MM.1S (cell line): Measurements from ENCODE around the gene MEGF11.

Experiments used
- DNase-seq: peaks from one replicate; pipeline ENCODE4 v3.0.0-alpha.2; 2015
- H2AFZ ChIP-seq: fragments of 300-600 bp; sonication (generic); 2 replicates; pipeline ENCODE4 v1.6.0; 2016; ENCODE audit warnings: antibody characterized with exemption, low read length
- H3F3A ChIP-seq: fragments of 300-600 bp; sonication (generic); 2 replicates; pipeline ENCODE4 v1.6.1; 2016; ENCODE audit warnings: mild to moderate bottlenecking, antibody characterized with exemption, low read length, moderate library complexity, mixed read lengths; ENCODE audit not compliant: insufficient read depth
- H3K27ac ChIP-seq: fragments of 300-600 bp; sonication (generic); 2 replicates; pipeline ENCODE4 v1.5.1; 2016; ENCODE audit warnings: mild to moderate bottlenecking, low read length
- H3K27me3 ChIP-seq: fragments of 300-600 bp; sonication (generic); replicated peaks from 2 replicates; pipeline ENCODE4 v1.6.0; 2016; ENCODE audit warnings: low read length; ENCODE audit not compliant: insufficient read depth
- H3K36me3 ChIP-seq: fragments of 300-600 bp; sonication (generic); replicated peaks from 2 replicates; pipeline ENCODE4 v1.6.1; 2016; ENCODE audit warnings: mild to moderate bottlenecking, low read length, mixed read lengths; ENCODE audit not compliant: insufficient read depth
- H3K4me1 ChIP-seq: fragments of 300-600 bp; sonication (generic); 2 replicates; pipeline ENCODE4 v1.6.1; 2016; ENCODE audit warnings: low read length, mixed read lengths
- H3K4me2 ChIP-seq: fragments of 300-600 bp; sonication (generic); 2 replicates; pipeline ENCODE4 v1.6.0; 2016; ENCODE audit warnings: low read depth, low read length
- H3K4me3 ChIP-seq: fragments of 300-600 bp; sonication (generic); 2 replicates; pipeline ENCODE4 v1.5.1; 2016; ENCODE audit warnings: low read length, mixed read lengths
- H3K79me2 ChIP-seq: fragments of 300-600 bp; sonication (generic); 2 replicates; pipeline ENCODE4 v1.6.1; 2016; ENCODE audit warnings: mixed run types, low read length, mixed read lengths
- H3K9ac ChIP-seq: fragments of 300-600 bp; sonication (generic); 2 replicates; pipeline ENCODE4 v1.6.1; 2016; ENCODE audit warnings: low read length, mixed read lengths
- H3K9me2 ChIP-seq: fragments of 300-600 bp; sonication (generic); replicated peaks from 2 replicates; pipeline ENCODE4 v1.6.1; 2016; ENCODE audit warnings: mild to moderate bottlenecking, low read length, mixed read lengths; ENCODE audit not compliant: insufficient read depth
- H3K9me3 ChIP-seq: fragments of 300-600 bp; sonication (generic); replicated peaks from 2 replicates; pipeline ENCODE4 v1.6.1; 2016; ENCODE audit warnings: mild to moderate bottlenecking, low read length, mixed read lengths; ENCODE audit not compliant: insufficient read depth
- H4K20me1 ChIP-seq: fragments of 300-600 bp; sonication (generic); 2 replicates; pipeline ENCODE4 v1.6.1; 2016; ENCODE audit warnings: mild to moderate bottlenecking, low read length, moderate library complexity, mixed read lengths; ENCODE audit not compliant: insufficient read depth
- EZH2 ChIP-seq: fragments of 300-600 bp; sonication (generic); optimal IDR thresholded peaks from 2 replicates; pipeline ENCODE3; 2017; ENCODE audit warnings: low read depth, mild to moderate bottlenecking, antibody characterized with exemption, low read length, mixed read lengths
- EZH2phosphoT487 ChIP-seq: fragments of 300-600 bp; sonication (generic); IDR thresholded peaks from 2 replicates; pipeline ENCODE4 v1.6.1; 2018; ENCODE audit warnings: antibody characterized with exemption, low read length
- TF ChIP-seq, protein P1 (sequence below): fragments of 300-600 bp; sonication (generic); IDR thresholded peaks from 2 replicates; pipeline ENCODE4 v1.5.1; 2016; ENCODE audit warnings: antibody characterized with exemption, low read length, mixed read lengths

MEGF11 gene

GRCh38 chr15:65851981-65852380, 401.6 kb downstream of the MEGF11 start:
- H3K4me3 ChIP-seq = no peak overlapping the region
- H3K9me3 ChIP-seq = no peaks in the 10 kb centered on the region
- no peak for TF ChIP-seq EZH2
- TF ChIP-seq, protein P1, sequence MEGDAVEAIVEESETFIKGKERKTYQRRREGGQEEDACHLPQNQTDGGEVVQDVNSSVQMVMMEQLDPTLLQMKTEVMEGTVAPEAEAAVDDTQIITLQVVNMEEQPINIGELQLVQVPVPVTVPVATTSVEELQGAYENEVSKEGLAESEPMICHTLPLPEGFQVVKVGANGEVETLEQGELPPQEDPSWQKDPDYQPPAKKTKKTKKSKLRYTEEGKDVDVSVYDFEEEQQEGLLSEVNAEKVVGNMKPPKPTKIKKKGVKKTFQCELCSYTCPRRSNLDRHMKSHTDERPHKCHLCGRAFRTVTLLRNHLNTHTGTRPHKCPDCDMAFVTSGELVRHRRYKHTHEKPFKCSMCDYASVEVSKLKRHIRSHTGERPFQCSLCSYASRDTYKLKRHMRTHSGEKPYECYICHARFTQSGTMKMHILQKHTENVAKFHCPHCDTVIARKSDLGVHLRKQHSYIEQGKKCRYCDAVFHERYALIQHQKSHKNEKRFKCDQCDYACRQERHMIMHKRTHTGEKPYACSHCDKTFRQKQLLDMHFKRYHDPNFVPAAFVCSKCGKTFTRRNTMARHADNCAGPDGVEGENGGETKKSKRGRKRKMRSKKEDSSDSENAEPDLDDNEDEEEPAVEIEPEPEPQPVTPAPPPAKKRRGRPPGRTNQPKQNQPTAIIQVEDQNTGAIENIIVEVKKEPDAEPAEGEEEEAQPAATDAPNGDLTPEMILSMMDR = no peak
- no peak for TF ChIP-seq EZH2phosphoT487
- H3K9me2 ChIP-seq = no peaks in the 10 kb centered on the region
- H3F3A ChIP-seq = no peaks in the 10 kb centered on the region
- no peaks in the 10 kb centered on the region for H3K36me3 ChIP-seq
- no peaks in the 10 kb centered on the region for H3K27me3 ChIP-seq
- H3K9ac ChIP-seq = no peak overlapping the region
- H3K4me1 ChIP-seq = no peaks in the 10 kb centered on the region
- H4K20me1 ChIP-seq = no peaks in the 10 kb centered on the region
- no peaks in the 10 kb centered on the region for H3K79me2 ChIP-seq
- no peak overlapping the region for H3K4me2 ChIP-seq
- H3K27ac ChIP-seq = no peak overlapping the region
- no peak overlapping the region for H2AFZ ChIP-seq
- DNase-seq = no peak

DNA sequence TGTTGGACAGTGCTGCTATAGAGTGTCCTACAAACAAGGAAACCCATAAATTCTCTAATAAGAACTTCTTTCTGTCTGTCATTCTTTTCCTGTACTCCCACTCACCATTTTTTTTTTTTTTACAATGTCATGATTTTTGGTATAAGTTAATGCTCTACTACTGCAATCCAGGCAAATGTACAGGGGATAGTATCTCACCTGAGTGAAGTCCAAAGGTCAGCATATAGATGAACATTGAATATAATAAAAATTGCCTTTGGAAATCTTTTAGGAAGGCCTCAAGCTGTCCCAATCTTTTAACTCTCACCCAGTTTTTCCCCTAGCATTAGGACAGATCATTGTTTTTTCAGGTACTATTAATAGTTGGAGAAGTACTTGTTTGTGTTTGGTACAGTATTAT, 405.6 kb downstream of the MEGF11 start:
- Histone ChIP-seq H3K79me2 (no peaks in the 10 kb centered on the region), H3K9ac (no peak overlapping the region), H2AFZ (no peak overlapping the region), H3K27ac (no peak overlapping the region), H3K27me3 (no peaks in the 10 kb centered on the region), H3K4me3 (no peak overlapping the region), H3K4me2 (no peak overlapping the region), H3F3A (no peaks in the 10 kb centered on the region), H3K9me3 (no peaks in the 10 kb centered on the region), H4K20me1 (no peaks in the 10 kb centered on the region), H3K36me3 (no peaks in the 10 kb centered on the region), H3K4me1 (no peaks in the 10 kb centered on the region), H3K9me2 (no peaks in the 10 kb centered on the region)
- TF ChIP-seq EZH2 (no peak), EZH2phosphoT487 (no peak)
- TF ChIP-seq, protein P1 = no peak
- DNase-seq = no peak

- Histone ChIP-seq H3K9me3 (no peaks in the 10 kb centered on the region), H2AFZ (no peak overlapping the region), H4K20me1 (no peaks in the 10 kb centered on the region), H3K79me2 (no peaks in the 10 kb centered on the region), H3K9ac (no peak overlapping the region), H3K4me3 (no peak overlapping the region), H3K4me1 (no peaks in the 10 kb centered on the region), H3K4me2 (no peak overlapping the region), H3K27me3 (no peaks in the 10 kb centered on the region), H3K27ac (no peak overlapping the region), H3F3A (no peaks in the 10 kb centered on the region), H3K36me3 (no peaks in the 10 kb centered on the region), H3K9me2 (no peaks in the 10 kb centered on the region)
- no peak for TF ChIP-seq EZH2
- TF ChIP-seq EZH2phosphoT487 = no peak
- TF ChIP-seq, protein P1 = no peak
- no peak for DNase-seq
These were observed 407.6 kb downstream of the MEGF11 start for GRCh38 chr15:65845826-65846519.
